ENCODE measurements around the gene PLEKHG7.

GRCh38 chr12:92732216-92732615 lies 29.4 kb downstream of the PLEKHG7 start:
- TF ChIP-seq CTCF (IDR thresholded peaks at IDR 0.05; ENCODE audit: low read depth, low read length) (no peak), EZH2phosphoT487 (IDR thresholded peaks at IDR 0.05; ENCODE audit: low read depth) (no peak)
